Heart left ventricle (tissue), 16 donors: ENCODE measurements around the gene TENT5C. TPM values are rescaled to one million over a fixed set of nuclear protein-coding genes. Genes with fewer than 3 reads are reported as not detected.

Experiments used
- ATAC-seq, 4 donors: fragments of 200-7000 bp; cut with Tn5 transposase; one replicate each; pipeline ENCODE4 v1.9.1; 2020 to 2022; ENCODE audit warnings: moderate library complexity in 4 of 4, mild to moderate bottlenecking in 3 of 4, moderate number of reproducible peaks in 1 of 4
- DNase-seq, 5 donors: peaks; one replicate each; pipeline ENCODE4 v3.0.0-alpha.2; 2020
- H3K27ac ChIP-seq, 12 donors: fragments of 200-600 bp; sonication (generic) in 4 of 12; one replicate each; pipeline versions ENCODE4 v1.5.0 to v1.8.0; 2016 to 2022; ENCODE audit warnings: mild to moderate bottlenecking in 2 of 12
- H3K27me3 ChIP-seq, 9 donors: fragments of 200-600 bp; sonication (generic) in 2 of 9; one replicate each; pipeline versions ENCODE4 v1.5.1 to v1.8.0; 2016 to 2022; ENCODE audit warnings: mild to moderate bottlenecking in 3 of 9
- H3K36me3 ChIP-seq, 9 donors: fragments of 200-600 bp; sonication (generic) in 2 of 9; one replicate each; pipeline versions ENCODE4 v1.5.0 to v1.8.0; 2018 to 2022; ENCODE audit warnings: mild to moderate bottlenecking in 2 of 9
- H3K4me1 ChIP-seq, 12 donors: fragments of 200-600 bp; sonication (generic) in 4 of 12; one replicate each; pipeline versions ENCODE4 v1.5.0 to v1.8.0; 2016 to 2022; ENCODE audit warnings: mild to moderate bottlenecking in 3 of 12
- H3K4me3 ChIP-seq, 12 donors: fragments of 200-600 bp; sonication (generic) in 4 of 12; one replicate each; pipeline versions ENCODE4 v1.5.0 to v1.8.0; 2017 to 2022; ENCODE audit warnings: mild to moderate bottlenecking in 9 of 12, moderate library complexity in 4 of 12
- H3K9me3 ChIP-seq, 12 donors: fragments of 200-600 bp; sonication (generic) in 4 of 12; one replicate each; pipeline versions ENCODE4 v1.5.0 to v1.8.0; 2016 to 2022; ENCODE audit warnings: mild to moderate bottlenecking in 1 of 12
- POLR2A ChIP-seq, 2 donors: fragments of 450-650 bp; IDR thresholded peaks; one replicate each; pipeline ENCODE4 v1.6.1; 2017; ENCODE audit warnings: antibody characterized with exemption in 2 of 2, mild to moderate bottlenecking in 2 of 2, moderate library complexity in 2 of 2
- WGBS, 4 donors: extraction: QIAGEN DNeasy Blood & Tissue Kit in 2 of 4; methylation state at CpG; one replicate each; pipeline versions ENCODE4 v1.1.5 to v1.1.7; 2013 to 2018; 5-methylcytosine and 5-hydroxymethylcytosine counted together
- intact Hi-C, 10 donors: fragments of 100-400 bp; cut with DNase I; formaldehyde crosslinking; loops; one replicate each; pipeline versions ENCODE4 v1.11.1 to v1.14.2; 2022
- polyA plus RNA-seq, 2 donors: library from polyadenylated mRNA; stranded (reverse); fragments of 200-250 nt; gene quantifications; one replicate each; pipeline ENCODE4 v1.2.3, GENCODE V29; 2013
- total RNA-seq, 9 donors: library from RNA; depleted of rRNA in 2 of 9; stranded (reverse); fragments of >200 nt in 2 of 9; fragmentation: NEBNext Ultra II Directional in 3 of 9; extraction: Animal tissue kit (Norgen Biotek cat#: 25700) in 3 of 9; gene quantifications; one replicate each; pipeline versions ENCODE4 v1.1.0 to v1.2.4, GENCODE V29; 2016 to 2023
- TF ChIP-seq, protein P1 (sequence below), 12 donors: fragments of 200-600 bp; sonication (generic) in 4 of 12; IDR thresholded peaks; one replicate each; pipeline versions ENCODE4 v1.5.0 to v1.8.0; 2018 to 2022; ENCODE audit warnings: antibody characterized with exemption in 12 of 12, mild to moderate bottlenecking in 5 of 12
- donor health status: ischemic (EF 13 %, LVEDD 7.1; RV severe dilation, severe dysfunction).
- donor health status: healthy with polysubstance abuse.
- donor health status: DM: no; HTN: yes; CAD: no.
- donor health status: DM: no; HTN: no; CAD: no.
- donor health status: ischemic (EF 25% LVEDD 6.9; RV normal size, moderate dysfunction).
- donor health status: ischemic (EF 25% LVEDD 5.7; RV mildly dilated, moderate dysfunction).
- donor health status: healthy.
- donor health status: DM: yes; HTN: yes; CAD: no.
- donor health status: ischemic (EF 35%, LVEDD 5.7; RV mildly dilated, moderate dysfunction).
- donor health status: nonischemic (EF 11% LVEDD 7.7; RV severe dilation, severe dysfunction).
- donor health status: DM: yes; HTN: yes; CAD: no.
- donor health status: PGD.
- donor health status: ischemic (EF 29% LVEDD 5.4; RV normal size, mild dysfunction).
- donor health status: nonischemic (EF 23%, LVEDD 6.1; RV moderate dilation, normal function).

Gene TENT5C
- total and polyA plus RNA-seq, 11 donors = 3.7 to 21.6 (median 14.5) TPM

DNA sequence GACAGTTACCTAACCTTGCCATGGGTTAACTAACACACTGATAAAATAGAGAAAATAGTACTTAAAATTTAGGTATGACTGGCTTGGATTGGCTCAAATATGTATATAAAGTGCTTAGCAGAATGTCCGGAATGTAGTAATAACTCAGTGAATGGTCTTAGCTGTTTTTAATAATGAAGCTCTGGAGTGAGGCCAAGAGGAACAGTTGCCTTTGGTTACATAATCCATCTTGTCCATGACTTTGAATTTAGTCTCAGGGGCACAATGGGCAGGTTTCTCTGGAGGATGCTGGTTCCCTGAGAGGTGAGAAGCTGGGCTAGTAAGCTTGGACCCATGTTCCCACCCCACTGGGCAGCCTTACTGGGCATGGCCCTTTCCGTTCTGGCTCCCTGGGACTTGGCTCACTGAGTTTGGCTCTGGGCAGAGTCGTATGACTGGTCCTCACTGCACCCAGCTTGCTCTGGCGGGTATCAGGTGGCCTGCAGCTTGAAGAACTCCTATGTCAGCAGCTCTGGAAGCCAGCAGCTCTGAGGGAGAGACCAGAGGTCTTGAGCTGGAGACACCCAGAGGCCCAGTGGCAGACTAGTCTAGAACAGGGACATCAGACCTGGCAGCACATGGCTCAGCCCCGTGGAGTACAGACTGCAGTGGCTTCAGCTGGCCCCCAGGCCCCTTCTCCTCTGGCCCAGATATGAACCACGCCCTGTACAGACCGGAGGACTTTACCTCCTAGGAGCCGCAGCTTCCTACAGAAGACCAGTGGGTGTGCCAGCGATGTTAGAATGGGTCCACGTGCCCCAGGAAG lies 40.4 kb downstream of the TENT5C start:
- H3K36me3 ChIP-seq = no peaks in the 10 kb centered on the region
- TF ChIP-seq, protein P1, sequence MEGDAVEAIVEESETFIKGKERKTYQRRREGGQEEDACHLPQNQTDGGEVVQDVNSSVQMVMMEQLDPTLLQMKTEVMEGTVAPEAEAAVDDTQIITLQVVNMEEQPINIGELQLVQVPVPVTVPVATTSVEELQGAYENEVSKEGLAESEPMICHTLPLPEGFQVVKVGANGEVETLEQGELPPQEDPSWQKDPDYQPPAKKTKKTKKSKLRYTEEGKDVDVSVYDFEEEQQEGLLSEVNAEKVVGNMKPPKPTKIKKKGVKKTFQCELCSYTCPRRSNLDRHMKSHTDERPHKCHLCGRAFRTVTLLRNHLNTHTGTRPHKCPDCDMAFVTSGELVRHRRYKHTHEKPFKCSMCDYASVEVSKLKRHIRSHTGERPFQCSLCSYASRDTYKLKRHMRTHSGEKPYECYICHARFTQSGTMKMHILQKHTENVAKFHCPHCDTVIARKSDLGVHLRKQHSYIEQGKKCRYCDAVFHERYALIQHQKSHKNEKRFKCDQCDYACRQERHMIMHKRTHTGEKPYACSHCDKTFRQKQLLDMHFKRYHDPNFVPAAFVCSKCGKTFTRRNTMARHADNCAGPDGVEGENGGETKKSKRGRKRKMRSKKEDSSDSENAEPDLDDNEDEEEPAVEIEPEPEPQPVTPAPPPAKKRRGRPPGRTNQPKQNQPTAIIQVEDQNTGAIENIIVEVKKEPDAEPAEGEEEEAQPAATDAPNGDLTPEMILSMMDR (IDR thresholded peaks at IDR 0.05) = no peak
- no peak for TF ChIP-seq POLR2A (IDR thresholded peaks at IDR 0.05)
- no peaks in the 10 kb centered on the region for H3K4me1 ChIP-seq
- intact Hi-C loops = loop anchor here in 2 of 10 donors (5.0 to 10.0 kb wide), 2 partner anchors 59 to 66 kb away; no protein-coding TSS in a partner anchor
- H3K27ac ChIP-seq = no peak overlapping the region
- H3K27me3 ChIP-seq = no peaks in the 10 kb centered on the region
- WGBS, 4 donors = 81 to 87% (median 84%) methylated on average over 6 to 10 of the region's 10 CpGs
- DNase-seq (no peak), ATAC-seq (no peak)
- no peaks in the 10 kb centered on the region for H3K9me3 ChIP-seq
- H3K4me3 ChIP-seq = no peak overlapping the region

DNA sequence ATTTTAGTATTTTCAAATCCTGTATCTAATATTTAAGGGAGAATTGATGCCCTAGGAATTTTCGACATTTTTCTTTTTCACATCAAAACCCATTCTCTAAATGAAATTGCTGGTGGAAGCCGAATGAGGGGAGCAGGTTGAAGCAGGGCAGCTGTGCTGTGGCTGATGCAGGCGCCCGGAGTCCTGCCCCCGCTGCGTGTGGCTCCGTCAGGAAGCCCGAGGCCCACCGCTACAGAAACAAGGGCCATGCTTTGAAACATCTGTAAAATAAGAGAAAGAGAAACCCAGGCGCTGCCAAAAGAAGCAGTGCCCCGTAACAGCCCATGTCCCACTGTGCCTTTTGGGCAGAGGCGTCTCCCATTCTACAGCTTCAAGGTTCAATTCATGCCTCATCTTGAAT lies 41.1 kb downstream of the TENT5C start:
- TF ChIP-seq POLR2A (IDR thresholded peaks at IDR 0.05) = no peak
- TF ChIP-seq, protein P1 (IDR thresholded peaks at IDR 0.05) = no peak
- no peaks in the 10 kb centered on the region for H3K9me3 ChIP-seq
- H3K36me3 ChIP-seq = no peaks in the 10 kb centered on the region
- H3K4me3 ChIP-seq = no peak overlapping the region
- ATAC-seq = no peak
- H3K27me3 ChIP-seq = no peaks in the 10 kb centered on the region
- DNase-seq = no peak
- WGBS, 4 donors = 84 to 93% (median 90%) methylated on average over 12 of the region's 12 CpGs
- H3K27ac ChIP-seq = no peak overlapping the region
- intact Hi-C loops = loop anchor here in 2 of 10 donors (5.0 to 10.0 kb wide), 2 partner anchors 58 to 65 kb away; no protein-coding TSS in a partner anchor
- H3K4me1 ChIP-seq = no peaks in the 10 kb centered on the region

DNA sequence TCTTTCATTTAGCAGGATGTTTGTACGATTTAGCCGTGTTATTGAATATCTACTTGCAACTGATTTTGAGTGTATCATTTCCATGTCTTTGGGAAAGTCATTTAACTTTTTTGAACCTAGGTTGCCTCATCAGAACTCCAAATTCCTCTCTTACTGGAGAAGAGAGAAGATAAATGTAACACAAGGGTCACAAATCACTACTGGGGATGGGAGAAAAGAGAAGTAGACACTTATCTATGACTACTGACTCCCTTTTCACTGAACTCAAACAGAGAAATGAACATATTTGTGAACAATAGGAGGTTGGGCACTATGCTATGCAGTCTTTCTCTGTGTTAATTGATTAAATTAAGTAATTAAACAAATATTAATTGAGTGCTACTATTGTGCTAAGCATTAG lies 42.2 kb downstream of the TENT5C start:
- H3K4me1 ChIP-seq = peaks cover 0 to 2% (median 0%) of the 10 kb centered on the region in 12 donors
- DNase-seq (no peak), ATAC-seq (no peak)
- no peaks in the 10 kb centered on the region for H3K27me3 ChIP-seq
- no peaks in the 10 kb centered on the region for H3K36me3 ChIP-seq
- WGBS, 4 donors = 46 to 91% (median 68%) methylated on average over 2 of the region's 2 CpGs
- no peak for TF ChIP-seq POLR2A (IDR thresholded peaks at IDR 0.05)
- TF ChIP-seq, protein P1 (IDR thresholded peaks at IDR 0.05) = no peak
- H3K4me3 ChIP-seq = no peak overlapping the region
- no peak overlapping the region for H3K27ac ChIP-seq
- no peaks in the 10 kb centered on the region for H3K9me3 ChIP-seq
- intact Hi-C loops = loop anchor here in 2 of 10 donors (5.0 to 10.0 kb wide), 2 partner anchors 57 to 64 kb away; no protein-coding TSS in a partner anchor

DNA sequence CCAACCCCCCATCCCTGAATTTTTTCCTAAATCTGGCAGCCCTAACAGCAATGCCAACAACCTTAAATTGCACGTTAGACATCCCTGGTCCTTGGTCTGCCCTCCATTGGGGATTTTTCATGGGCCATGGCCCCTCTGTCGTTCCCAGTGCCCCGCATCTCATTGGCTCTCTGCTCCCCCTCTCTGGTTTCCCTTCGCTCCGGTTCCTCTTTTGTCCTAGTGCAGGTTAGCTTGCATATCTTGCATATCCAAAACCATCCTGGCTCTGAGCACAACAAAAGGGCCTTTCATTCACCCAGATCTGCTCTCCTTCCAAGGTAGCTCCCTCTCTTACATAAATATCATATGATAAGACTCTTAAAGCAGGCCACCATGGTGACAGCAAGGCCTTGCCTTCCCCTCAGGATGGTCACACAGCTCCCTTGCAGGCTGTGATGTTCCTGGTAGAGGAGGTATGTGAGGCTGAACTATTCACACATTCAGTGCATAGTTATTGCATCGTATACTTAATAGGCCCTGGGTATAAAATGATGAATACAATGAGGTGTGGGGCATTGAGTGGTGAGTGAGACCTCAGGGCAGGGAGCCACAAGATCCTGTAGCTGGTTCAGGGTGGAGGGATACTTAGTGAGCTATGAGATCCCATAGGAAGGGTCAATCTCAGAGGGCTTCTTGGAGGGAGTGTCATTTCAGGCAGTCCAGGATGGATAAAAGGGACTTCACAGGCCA lies 45.2 kb downstream of the TENT5C start:
- H3K9me3 ChIP-seq = no peaks in the 10 kb centered on the region
- TF ChIP-seq, protein P1 (IDR thresholded peaks at IDR 0.05) = no peak
- no peak for TF ChIP-seq POLR2A (IDR thresholded peaks at IDR 0.05)
- intact Hi-C loops = no loop called here
- H3K4me1 ChIP-seq = peaks cover 0 to 32% (median 2%) of the 10 kb centered on the region in 12 donors
- H3K27ac ChIP-seq = no peak overlapping the region
- ATAC-seq (no peak), DNase-seq (no peak)
- 81 to 95% (median 87%) methylated on average over 6 of the region's 6 CpGs for WGBS, 4 donors
- H3K27me3 ChIP-seq = no peaks in the 10 kb centered on the region
- H3K36me3 ChIP-seq = no peaks in the 10 kb centered on the region
- H3K4me3 ChIP-seq = no peak overlapping the region
